Type B pancreatic cell (in vitro differentiated cells): Measurements from ENCODE around the gene CABLES2. TPM values are rescaled to one million over a fixed set of nuclear protein-coding genes. Genes with fewer than 3 reads are reported as not detected.

Source experiments
- DNase-seq: peaks from one replicate; pipeline ENCODE4 v3.0.0; 2021; ENCODE audit warnings: mixed read lengths; ENCODE audit not compliant: unreplicated experiment; ENCODE audit errors: extremely low spot score
- H3K27ac Mint-ChIP-seq: 2 replicates; pipeline ENCODE4 v1.8.0; 2021; ENCODE audit warnings: mild to moderate bottlenecking, mixed read lengths
- H3K27me3 Mint-ChIP-seq: 2 replicates; pipeline ENCODE4 v1.8.0; 2021; ENCODE audit warnings: mixed read lengths
- H3K36me3 Mint-ChIP-seq: 2 replicates; pipeline ENCODE4 v1.8.0; 2021; ENCODE audit warnings: mixed read lengths
- H3K4me1 Mint-ChIP-seq: one replicate; pipeline ENCODE4 v1.8.0; 2021; ENCODE audit warnings: mixed read lengths; ENCODE audit not compliant: unreplicated experiment
- H3K4me3 Mint-ChIP-seq: 2 replicates; pipeline ENCODE4 v1.8.0; 2021; ENCODE audit warnings: mild to moderate bottlenecking, mixed read lengths
- H3K9me3 Mint-ChIP-seq: 2 replicates; pipeline ENCODE4 v1.8.0; 2021; ENCODE audit warnings: mixed read lengths
- total RNA-seq: library from RNA; stranded (reverse); gene quantifications from 2 replicates; pipeline ENCODE4 v1.2.1, GENCODE V29; 2021; ENCODE audit warnings: low replicate concordance
- TF ChIP-seq, protein P1 (sequence below): fragments of 200-600 bp; sonication (generic); conservative IDR thresholded peaks from 2 replicates; pipeline ENCODE4 v1.5.0; 2021; ENCODE audit warnings: antibody characterized with exemption, mild to moderate bottlenecking

Gene CABLES2
- total RNA-seq, 1 donor from 2014 or later: 18.4 TPM

DNA sequence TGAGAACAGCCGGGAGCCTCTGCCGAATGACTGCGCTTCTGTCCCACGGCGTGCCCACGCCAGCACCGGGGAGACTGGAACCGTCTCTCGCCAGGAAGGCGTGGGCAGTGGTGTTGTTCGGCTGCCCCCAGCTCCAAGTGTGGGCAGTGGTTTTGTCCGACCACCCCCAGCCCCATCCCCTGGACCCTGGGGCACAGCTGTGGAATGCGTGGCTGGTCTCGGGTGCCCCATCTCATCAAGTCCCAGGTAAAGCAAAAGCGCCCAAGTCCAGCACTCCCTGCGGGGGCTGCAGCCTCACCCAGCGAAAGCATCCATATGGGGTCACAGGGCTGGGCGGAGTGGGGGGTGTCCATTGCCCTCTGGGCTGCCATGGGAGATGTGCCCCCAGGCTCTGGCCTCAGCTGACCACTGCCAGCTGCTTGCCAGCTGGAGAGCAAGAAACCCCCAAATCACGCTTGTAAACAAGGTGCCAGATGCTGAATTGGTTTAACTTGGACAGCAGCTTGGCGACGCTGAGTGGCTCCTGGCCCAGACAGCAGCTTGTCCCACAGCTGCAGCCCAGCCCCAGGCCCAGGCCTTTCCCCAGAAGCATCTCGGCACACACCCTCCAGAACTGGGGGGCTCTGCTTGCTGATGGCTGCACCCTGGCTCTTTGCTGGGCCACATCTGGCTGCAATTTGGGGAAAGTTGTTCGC lies 4.5 kb downstream of the CABLES2 start:
- TF ChIP-seq, protein P1, sequence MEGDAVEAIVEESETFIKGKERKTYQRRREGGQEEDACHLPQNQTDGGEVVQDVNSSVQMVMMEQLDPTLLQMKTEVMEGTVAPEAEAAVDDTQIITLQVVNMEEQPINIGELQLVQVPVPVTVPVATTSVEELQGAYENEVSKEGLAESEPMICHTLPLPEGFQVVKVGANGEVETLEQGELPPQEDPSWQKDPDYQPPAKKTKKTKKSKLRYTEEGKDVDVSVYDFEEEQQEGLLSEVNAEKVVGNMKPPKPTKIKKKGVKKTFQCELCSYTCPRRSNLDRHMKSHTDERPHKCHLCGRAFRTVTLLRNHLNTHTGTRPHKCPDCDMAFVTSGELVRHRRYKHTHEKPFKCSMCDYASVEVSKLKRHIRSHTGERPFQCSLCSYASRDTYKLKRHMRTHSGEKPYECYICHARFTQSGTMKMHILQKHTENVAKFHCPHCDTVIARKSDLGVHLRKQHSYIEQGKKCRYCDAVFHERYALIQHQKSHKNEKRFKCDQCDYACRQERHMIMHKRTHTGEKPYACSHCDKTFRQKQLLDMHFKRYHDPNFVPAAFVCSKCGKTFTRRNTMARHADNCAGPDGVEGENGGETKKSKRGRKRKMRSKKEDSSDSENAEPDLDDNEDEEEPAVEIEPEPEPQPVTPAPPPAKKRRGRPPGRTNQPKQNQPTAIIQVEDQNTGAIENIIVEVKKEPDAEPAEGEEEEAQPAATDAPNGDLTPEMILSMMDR: no peak
- no peak overlapping the region for H3K27ac Mint-ChIP-seq
- no peak overlapping the region for H3K4me3 Mint-ChIP-seq
- DNase-seq: no peak
- H3K36me3 Mint-ChIP-seq: no peaks in the 10 kb centered on the region
- H3K4me1 Mint-ChIP-seq: peaks cover 10% of the 10 kb centered on the region
- H3K9me3 Mint-ChIP-seq: no peaks in the 10 kb centered on the region
- no peaks in the 10 kb centered on the region for H3K27me3 Mint-ChIP-seq

DNA sequence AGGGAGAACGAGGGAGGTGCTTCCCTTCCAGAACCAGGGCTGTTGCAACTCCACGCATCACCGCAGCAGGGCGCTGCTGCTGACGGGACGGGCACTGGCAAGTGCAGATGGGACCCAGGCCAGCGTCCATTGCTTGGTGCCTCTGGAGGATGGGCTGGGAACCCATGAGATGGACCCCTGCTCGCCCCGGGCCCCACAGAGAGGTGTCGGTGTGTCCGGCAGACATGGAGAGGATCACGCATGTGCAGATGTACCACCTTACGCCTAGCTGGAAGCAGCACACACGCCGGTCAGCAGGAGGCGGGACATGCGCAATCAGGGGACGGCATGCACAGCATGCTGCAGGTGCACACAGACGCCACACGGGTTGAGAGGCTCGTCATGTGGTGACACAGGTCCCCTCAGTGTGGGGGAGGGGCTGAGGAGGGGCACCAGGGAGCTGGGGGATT lies 5.7 kb downstream of the CABLES2 start:
- H3K9me3 Mint-ChIP-seq: no peaks in the 10 kb centered on the region
- H3K27ac Mint-ChIP-seq: no peak overlapping the region
- DNase-seq: no peak
- H3K27me3 Mint-ChIP-seq: no peaks in the 10 kb centered on the region
- H3K4me1 Mint-ChIP-seq: peaks cover 10% of the 10 kb centered on the region
- no peaks in the 10 kb centered on the region for H3K36me3 Mint-ChIP-seq
- TF ChIP-seq, protein P1: peak; percentile 54
- H3K4me3 Mint-ChIP-seq: no peak overlapping the region

DNA sequence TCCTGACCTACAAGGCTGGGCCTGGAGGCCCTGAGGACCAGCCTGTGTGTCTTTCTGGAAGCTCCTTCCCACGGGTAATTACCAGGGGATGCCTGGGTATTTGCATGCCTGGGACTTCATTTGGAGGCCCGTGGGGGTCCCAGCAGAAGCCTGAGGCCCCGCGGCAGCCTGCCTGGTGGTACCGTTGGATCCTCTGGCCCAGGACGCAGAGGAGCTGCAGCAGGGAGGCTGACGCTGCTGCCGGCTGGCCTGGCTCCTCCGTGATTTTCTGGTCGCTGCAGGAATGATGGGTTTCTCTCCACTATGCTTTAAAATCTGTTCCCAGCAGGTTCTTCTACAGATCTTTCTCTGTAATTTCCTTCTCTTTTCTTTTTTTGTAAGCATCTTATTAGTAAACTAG lies 6.5 kb downstream of the CABLES2 start:
- H3K27ac Mint-ChIP-seq: no peak overlapping the region
- H3K36me3 Mint-ChIP-seq: no peaks in the 10 kb centered on the region
- H3K27me3 Mint-ChIP-seq: no peaks in the 10 kb centered on the region
- H3K9me3 Mint-ChIP-seq: no peaks in the 10 kb centered on the region
- peaks cover 10% of the 10 kb centered on the region for H3K4me1 Mint-ChIP-seq
- DNase-seq: no peak
- H3K4me3 Mint-ChIP-seq: no peak overlapping the region
- TF ChIP-seq, protein P1: no peak

DNA sequence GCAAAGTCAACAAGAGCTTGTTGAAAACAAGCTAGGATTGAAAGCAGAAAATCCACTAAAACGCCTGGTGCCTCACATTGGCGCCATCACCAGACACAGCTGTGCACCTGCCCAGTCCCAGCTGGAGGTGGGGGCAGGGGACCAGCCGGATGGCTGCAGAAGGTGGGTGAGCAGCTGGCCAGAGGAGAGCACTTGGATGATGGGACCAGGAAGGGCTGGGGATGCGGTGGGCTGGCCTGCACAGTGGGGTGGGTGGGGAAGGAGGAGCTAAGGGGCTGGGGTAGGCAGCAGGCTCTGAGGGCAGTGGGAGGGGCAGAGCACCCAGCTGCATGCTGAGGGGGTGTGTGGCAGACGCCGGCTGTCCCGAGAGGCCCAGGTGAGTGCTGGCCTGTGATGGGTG lies 7.1 kb downstream of the CABLES2 start:
- Mint-ChIP-seq H3K36me3 (no peaks in the 10 kb centered on the region), H3K27ac (no peak overlapping the region), H3K27me3 (no peaks in the 10 kb centered on the region), H3K9me3 (no peaks in the 10 kb centered on the region), H3K4me3 (no peak overlapping the region), H3K4me1 (peaks cover 4% of the 10 kb centered on the region)
- TF ChIP-seq, protein P1: no peak
- no peak for DNase-seq

DNA sequence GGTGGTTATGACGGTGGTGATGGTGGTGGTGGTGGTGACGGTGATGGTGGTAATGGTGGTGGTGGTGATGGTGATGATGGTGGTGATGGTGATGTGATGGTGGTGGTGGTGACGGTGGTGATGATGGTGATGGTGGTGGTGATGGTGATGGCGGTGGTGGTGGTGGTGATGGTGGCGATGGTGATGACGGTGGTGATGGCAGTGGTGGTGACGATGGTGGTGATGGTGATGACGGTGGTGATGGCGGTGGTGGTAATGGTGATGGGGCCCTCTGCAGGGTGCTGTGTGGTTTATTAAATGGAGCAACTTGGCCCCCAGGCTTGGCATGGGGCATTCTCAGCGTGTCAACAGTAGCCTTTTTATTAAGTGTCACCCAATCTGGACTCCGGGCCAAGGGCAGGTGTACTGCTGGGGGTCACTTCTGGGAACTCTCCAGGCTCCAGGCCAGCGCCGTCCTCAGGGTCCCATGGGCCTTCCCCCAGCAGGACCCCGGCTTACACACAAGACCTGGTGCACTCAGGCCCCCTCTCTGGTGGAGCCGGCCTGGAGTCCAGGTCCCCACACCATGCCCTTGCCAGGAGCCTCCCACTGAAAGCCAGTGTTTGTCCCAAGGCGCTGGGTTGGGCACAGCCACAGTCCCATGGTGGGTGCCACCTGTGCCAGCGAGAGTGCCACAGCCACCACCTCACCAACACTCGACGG lies 8.8 kb downstream of the CABLES2 start:
- TF ChIP-seq, protein P1: no peak
- Mint-ChIP-seq H3K36me3 (no peaks in the 10 kb centered on the region), H3K27ac (no peak overlapping the region), H3K9me3 (no peaks in the 10 kb centered on the region), H3K27me3 (no peaks in the 10 kb centered on the region), H3K4me3 (no peak overlapping the region), H3K4me1 (peaks cover 3% of the 10 kb centered on the region)
- no peak for DNase-seq
